ENCODE results near the gene SCPEP1.

Gene SCPEP1

GRCh38 chr17:57004944-57005579 lies 27.1 kb downstream of the SCPEP1 start:
- DNase-seq = peak; percentile 5

- no peak for DNase-seq
These were observed 28.1 kb downstream of the SCPEP1 start for GRCh38 chr17:57006040-57006439.

- DNase-seq = no peak
These were observed 31.0 kb downstream of the SCPEP1 start for GRCh38 chr17:57008958-57009357.

- DNase-seq = peak; percentile 64
These were observed 32.0 kb downstream of the SCPEP1 start for GRCh38 chr17:57009737-57010445.

GRCh38 chr17:57010487-57010886 lies 32.6 kb downstream of the SCPEP1 start:
- DNase-seq = no peak

- no peak for DNase-seq
These were observed 33.6 kb downstream of the SCPEP1 start for GRCh38 chr17:57011491-57012015.

- no peak for DNase-seq
These were observed 38.3 kb downstream of the SCPEP1 start for GRCh38 chr17:57016071-57016763.

GRCh38 chr17:57016764-57017116 lies 38.8 kb downstream of the SCPEP1 start:
- no peak for DNase-seq

- DNase-seq = no peak
These were observed 39.7 kb downstream of the SCPEP1 start for GRCh38 chr17:57017625-57018024.

- no peak for DNase-seq
These were observed 42.3 kb downstream of the SCPEP1 start for GRCh38 chr17:57020208-57020607.

GRCh38 chr17:57021226-57021940 lies 43.5 kb downstream of the SCPEP1 start:
- DNase-seq = no peak

GRCh38 chr17:57025876-57026275 lies 47.9 kb downstream of the SCPEP1 start:
- no peak for DNase-seq

- DNase-seq = no peak
These were observed 49.9 kb downstream of the SCPEP1 start for GRCh38 chr17:57027852-57028251.

- DNase-seq = no peak
These were observed 54.4 kb downstream of the SCPEP1 start for GRCh38 chr17:57032343-57032742.

- DNase-seq = no peak
These were observed 55.4 kb downstream of the SCPEP1 start for GRCh38 chr17:57033296-57033695.

- DNase-seq = no peak
These were observed 57.1 kb downstream of the SCPEP1 start for GRCh38 chr17:57034807-57035754.

GRCh38 chr17:57035971-57036481 lies 58.1 kb downstream of the SCPEP1 start:
- DNase-seq = no peak

- no peak for DNase-seq
These were observed 59.5 kb downstream of the SCPEP1 start for GRCh38 chr17:57037411-57037810.

GRCh38 chr17:57038486-57038885 lies 60.6 kb downstream of the SCPEP1 start:
- DNase-seq = no peak

- DNase-seq = no peak
These were observed 62.6 kb downstream of the SCPEP1 start for GRCh38 chr17:57040571-57040970.

GRCh38 chr17:57043276-57043675 lies 65.3 kb downstream of the SCPEP1 start:
- no peak for DNase-seq
